GM21723 (cell line): ENCODE data around the gene ANO1.

Experiments used
- ATAC-seq: cut with Tn5 transposase; IDR thresholded peaks from one replicate; pipeline ENCODE4 v1.9.1; 2021; ENCODE audit warnings: mild to moderate bottlenecking, moderate library complexity; ENCODE audit not compliant: unreplicated experiment

ANO1 gene

GRCh38 chr11:70111269-70112016, 33.3 kb downstream of the ANO1 start:
- no peak for ATAC-seq

GRCh38 chr11:70112017-70112434, 33.9 kb downstream of the ANO1 start:
- ATAC-seq, result no peak

- ATAC-seq, result no peak
Measured at GRCh38 chr11:70113801-70114200, 35.7 kb downstream of the ANO1 start.

- no peak for ATAC-seq
Measured at GRCh38 chr11:70115778-70116177, 37.7 kb downstream of the ANO1 start.

GRCh38 chr11:70116386-70117065, 38.4 kb downstream of the ANO1 start:
- no peak for ATAC-seq

GRCh38 chr11:70117567-70118145, 39.5 kb downstream of the ANO1 start:
- no peak for ATAC-seq

GRCh38 chr11:70118642-70119041, 40.5 kb downstream of the ANO1 start:
- no peak for ATAC-seq

GRCh38 chr11:70119502-70119901, 41.4 kb downstream of the ANO1 start:
- ATAC-seq, result no peak

- no peak for ATAC-seq
Measured at GRCh38 chr11:70120674-70121073, 42.6 kb downstream of the ANO1 start.

- no peak for ATAC-seq
Measured at GRCh38 chr11:70122490-70123198, 44.5 kb downstream of the ANO1 start.

- no peak for ATAC-seq
Measured at GRCh38 chr11:70123711-70124110, 45.6 kb downstream of the ANO1 start.

- ATAC-seq, result no peak
Measured at GRCh38 chr11:70124321-70125000, 46.3 kb downstream of the ANO1 start.

GRCh38 chr11:70126494-70126893, 48.4 kb downstream of the ANO1 start:
- no peak for ATAC-seq

GRCh38 chr11:70127653-70128434, 49.7 kb downstream of the ANO1 start:
- no peak for ATAC-seq

GRCh38 chr11:70128435-70128906, 50.4 kb downstream of the ANO1 start:
- no peak for ATAC-seq

GRCh38 chr11:70129051-70129592, 51.0 kb downstream of the ANO1 start:
- no peak for ATAC-seq

GRCh38 chr11:70130636-70131035, 52.5 kb downstream of the ANO1 start:
- ATAC-seq, result no peak

GRCh38 chr11:70131606-70132190, 53.6 kb downstream of the ANO1 start:
- no peak for ATAC-seq

- ATAC-seq, result no peak
Measured at GRCh38 chr11:70132641-70133040, 54.5 kb downstream of the ANO1 start.
